NCI-H69 (cell line): ENCODE measurements around the gene GPR34.
"Not testable (repeated sequence)": the region's sequence is repeated elsewhere in the genome, so short reads cannot be mapped to it uniquely, and the experiment has no call there.

ENCODE experiments used
- DNase-seq: peaks from one replicate; lab custom pipeline; 2025; lab: John Stamatoyannopoulos, UW

Gene GPR34, protein sequence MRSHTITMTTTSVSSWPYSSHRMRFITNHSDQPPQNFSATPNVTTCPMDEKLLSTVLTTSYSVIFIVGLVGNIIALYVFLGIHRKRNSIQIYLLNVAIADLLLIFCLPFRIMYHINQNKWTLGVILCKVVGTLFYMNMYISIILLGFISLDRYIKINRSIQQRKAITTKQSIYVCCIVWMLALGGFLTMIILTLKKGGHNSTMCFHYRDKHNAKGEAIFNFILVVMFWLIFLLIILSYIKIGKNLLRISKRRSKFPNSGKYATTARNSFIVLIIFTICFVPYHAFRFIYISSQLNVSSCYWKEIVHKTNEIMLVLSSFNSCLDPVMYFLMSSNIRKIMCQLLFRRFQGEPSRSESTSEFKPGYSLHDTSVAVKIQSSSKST

GRCh38 chrX:41688835-41689234 is at the start of gene GPR34:
Gene GPR34, plus strand, starts transcription at chrX:41688973. Its CDS starts 6,661 bp downstream, at chrX:41695634.
- DNase-seq = no peak

- not testable (repeated sequence) for DNase-seq
Observed at GRCh38 chrX:41646201-41646600, 42.6 kb upstream of the GPR34 start.

GRCh38 chrX:41653125-41653524 is 35.6 kb upstream of the GPR34 start:
- DNase-seq = no peak

DNA sequence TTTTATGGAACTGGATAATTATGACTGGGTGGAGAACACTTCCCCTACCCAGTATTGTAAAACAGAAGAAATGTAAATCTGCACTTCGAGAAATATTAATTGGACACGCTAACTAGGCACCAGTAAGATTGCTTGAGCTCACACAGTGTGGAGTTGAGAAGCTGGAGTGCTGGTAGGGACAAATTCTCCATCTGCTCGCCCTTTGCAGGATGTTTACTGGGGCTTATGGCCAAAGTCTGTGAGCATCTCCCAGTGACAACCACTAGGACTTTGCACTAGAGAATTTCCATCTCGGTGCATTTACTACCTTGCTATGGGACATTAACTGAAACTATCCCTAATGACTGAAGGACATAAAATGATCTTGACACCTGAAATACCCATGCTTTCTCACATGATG is 33.7 kb upstream of the GPR34 start:
- peak; percentile 0 for DNase-seq

- DNase-seq = no peak
Observed at GRCh38 chrX:41655631-41656030, 33.1 kb upstream of the GPR34 start.

- peak; percentile 6 for DNase-seq
Observed at GRCh38 chrX:41661366-41662095, 27.2 kb upstream of the GPR34 start.

DNA sequence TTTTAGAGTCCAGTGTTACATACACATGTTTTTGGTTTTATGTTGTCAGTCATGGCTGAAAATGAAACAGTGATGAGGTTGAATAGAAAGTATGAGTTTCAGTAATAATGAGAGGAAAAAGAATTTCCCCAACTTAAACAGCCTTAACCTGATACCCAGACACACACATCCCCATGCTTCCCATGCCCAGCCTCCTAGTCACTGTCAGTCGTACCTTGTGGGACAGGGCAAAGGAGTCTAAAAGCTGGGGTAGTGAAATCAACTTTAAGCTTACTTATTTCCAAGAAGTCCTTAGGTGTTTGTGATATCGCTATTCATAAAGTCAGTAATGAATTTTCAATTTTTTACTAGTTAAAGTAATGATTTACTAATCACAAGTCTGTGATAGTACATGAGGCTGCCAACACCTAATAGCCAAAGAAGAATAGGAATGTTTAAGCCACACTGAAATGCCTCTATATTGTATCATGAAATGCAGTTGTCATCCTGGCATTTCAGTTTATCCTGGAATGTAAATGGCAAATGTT is 24.3 kb upstream of the GPR34 start:
- DNase-seq = no peak

DNA sequence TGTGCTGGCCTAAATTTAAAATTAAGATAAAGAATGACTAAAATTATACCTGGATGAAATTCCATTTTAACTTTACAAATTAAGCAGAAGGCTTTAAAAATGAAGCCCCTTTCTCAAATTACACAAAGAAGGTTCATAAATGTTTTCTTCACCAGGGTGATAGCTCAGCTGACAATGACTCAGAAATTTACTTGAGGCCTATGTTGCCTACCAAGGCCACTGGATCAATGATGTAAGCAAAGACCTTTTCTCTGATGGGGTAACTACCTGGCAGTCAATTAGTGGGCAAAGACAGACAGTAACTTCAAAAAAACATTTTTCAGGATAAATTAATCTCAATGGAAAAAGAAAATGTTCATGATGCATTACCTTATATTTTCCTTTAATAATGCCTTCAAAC is 23.9 kb upstream of the GPR34 start:
- no peak for DNase-seq

DNA sequence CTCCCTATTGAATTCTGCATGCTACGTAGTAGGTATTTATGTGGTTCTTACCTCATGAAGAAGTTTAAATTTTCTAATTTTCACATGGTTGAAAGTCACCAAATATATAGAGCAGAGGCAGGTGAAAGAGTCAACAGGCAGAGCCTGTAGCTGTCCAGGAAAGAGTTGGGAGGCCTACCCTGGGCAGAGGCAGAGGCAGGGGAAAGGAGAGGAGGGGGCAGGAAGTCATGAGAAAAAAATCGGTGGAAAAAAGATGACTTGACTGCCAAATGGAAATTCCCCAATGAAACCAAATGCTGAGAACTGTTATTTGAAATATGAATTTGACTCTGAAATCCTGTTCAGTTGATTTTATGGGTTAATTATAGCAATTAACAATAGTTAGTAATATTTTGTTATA is 23.1 kb upstream of the GPR34 start:
- no peak for DNase-seq

DNA sequence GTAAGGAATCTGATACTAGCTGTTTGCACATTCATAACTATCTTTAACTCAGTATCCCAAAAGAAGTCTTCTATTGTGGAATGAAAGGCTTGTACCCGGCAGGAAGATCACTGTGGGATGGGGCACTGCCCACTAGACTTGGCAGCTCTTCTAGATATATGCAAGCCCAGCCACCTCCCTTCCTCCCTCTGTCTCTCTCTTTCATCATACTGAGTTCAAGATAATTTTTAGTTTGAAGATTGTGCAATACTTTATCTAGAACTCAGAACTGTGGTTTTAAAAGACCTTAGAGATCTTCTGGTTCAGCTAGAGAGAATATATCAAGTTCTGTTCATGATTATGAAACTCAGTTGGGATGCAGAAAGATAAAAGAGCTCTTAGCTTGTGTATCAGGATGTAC is 22.5 kb upstream of the GPR34 start:
- DNase-seq = no peak

GRCh38 chrX:41667631-41668030 is 21.1 kb upstream of the GPR34 start:
- DNase-seq = no peak

GRCh38 chrX:41670112-41670511 is 18.7 kb upstream of the GPR34 start:
- no peak for DNase-seq

- DNase-seq = no peak
Observed at GRCh38 chrX:41671082-41671481, 17.7 kb upstream of the GPR34 start.

DNA sequence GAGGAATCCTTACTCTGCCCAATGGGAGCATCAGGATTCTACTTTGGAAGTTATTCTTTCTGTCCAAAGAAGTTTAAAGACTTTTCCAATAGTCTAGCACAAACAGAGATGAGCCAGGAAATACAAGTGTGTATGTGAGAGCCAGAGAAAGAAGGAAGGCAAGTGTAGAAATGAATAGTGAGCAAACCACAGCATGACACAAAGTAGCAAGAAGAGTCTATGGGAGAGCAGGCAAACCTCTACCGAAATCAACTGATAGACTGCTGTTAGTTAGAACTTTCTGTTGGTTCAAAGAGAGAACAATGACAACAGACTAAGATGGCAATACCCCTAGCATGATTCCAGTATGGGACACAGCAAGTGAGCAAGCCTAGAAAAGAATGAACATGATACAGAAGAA is 16.1 kb upstream of the GPR34 start:
- no peak for DNase-seq

DNA sequence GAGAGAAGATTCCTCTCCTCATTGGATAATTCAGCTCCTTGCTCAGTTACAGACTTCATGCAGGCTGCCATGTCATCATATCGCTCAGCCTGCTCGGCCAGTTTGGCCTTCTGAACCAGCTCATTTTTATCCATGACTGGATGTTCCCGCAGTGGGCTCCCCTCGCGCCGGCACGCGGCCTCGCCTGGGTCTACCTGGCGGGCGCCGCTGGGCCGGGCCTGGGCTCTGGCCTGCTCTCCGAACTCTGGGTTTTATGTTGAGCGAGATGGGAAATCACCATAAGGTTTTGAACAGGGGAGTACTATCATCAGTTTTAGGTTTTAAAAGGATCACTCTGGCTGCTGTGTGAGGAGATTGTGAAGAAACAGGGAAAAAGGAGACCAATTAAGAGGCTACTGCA is 12.4 kb upstream of the GPR34 start:
- DNase-seq = not testable (repeated sequence)

- no peak for DNase-seq
Observed at GRCh38 chrX:41677183-41678060, 11.4 kb upstream of the GPR34 start.

DNA sequence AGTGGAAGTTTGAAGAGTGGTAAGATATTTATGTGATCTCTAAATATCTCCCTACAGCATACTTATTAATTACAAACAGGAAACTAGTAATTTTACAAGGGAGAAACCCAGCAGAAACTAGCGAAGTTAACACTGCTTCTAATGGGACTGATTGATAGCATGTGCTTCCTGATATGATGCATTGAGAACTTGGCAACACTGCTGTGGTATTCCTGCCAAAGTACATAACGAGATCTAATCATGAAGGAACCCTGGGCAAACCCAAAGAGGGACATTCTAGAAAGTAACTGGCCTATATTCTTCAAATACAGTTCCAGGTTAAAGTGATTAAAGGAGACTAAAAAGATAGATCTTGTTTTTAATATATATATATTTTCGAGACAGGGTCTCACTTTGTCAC is 4.6 kb upstream of the GPR34 start:
- no peak for DNase-seq

GRCh38 chrX:41684940-41685339 is 3.8 kb upstream of the GPR34 start:
- DNase-seq = no peak

DNA sequence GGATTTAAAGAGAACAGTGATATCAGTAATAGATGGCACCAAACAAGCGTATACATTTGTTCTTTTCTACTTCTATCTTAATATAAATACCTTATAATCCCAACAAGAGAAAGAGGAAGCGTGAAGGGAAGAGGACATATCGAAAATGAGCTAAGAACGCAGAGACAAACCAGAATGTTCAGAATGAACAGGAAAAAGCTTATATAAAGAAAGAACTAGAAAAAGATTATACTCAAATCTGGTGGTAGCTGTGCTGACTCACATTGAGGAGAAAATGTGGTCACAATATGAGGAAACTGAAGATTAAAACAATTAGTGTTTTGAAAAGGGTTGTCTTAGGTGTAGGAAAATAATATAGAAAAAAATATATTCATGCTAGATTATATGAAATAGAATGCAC is 2.0 kb upstream of the GPR34 start:
- no peak for DNase-seq

DNA sequence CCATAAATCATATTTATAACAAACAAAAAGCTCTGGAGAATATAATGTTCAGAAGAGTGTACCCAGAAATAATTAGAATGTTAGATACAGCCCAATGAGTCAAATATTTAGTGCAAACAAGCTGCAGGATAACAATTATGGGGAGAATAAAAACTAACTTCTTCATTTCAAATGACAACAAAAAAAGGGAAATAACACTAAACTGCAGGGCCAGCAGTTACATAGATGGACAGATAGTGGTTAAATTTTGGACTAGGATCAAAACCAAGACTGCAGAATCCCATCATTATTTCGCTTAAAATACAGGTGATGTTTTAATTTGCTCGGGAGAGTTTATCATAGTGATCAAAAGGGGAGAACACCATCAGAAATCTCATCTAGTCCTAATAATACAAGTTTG is 617 bp upstream of the GPR34 start:
- no peak for DNase-seq

- DNase-seq = no peak
Observed at GRCh38 chrX:41689711-41690110, 938 bp downstream of the GPR34 start.

DNA sequence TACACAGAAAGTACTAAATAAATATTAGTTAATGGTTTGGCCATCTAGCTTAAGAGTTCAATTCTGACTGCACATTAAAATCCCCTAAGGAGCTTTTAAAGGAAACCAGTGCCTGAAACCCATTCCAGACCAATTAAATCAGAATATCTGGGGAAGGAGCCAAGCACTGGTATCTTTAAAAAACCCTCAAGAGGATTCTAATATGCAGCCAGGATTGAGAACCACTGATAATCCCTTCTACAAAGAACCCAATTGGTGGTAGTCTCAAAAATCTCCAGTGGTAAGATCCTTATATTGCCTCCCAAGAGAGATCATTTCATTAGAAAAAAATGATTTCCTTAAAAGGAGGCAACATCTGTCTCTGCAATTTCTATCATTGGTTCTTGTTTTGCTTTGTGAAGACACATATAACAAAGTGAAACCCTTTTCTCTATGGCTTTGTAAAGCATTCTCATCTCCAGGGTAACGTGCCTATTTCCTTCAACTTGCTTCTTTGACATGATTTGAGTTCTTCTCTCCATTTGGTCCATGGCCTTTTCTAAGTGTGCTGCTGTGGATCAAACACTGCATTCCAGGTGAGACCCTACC is 3.5 kb downstream of the GPR34 start:
- no peak for DNase-seq
